H1 (cell line): ENCODE data around the gene CNGB1. TPM values are rescaled to one million over a fixed set of nuclear protein-coding genes. Genes with fewer than 3 reads are reported as not detected.

Experiments
- CTCF ChIA-PET: fragments of 300-600 bp; sonication (Branson Sonifier 250); formaldehyde crosslinking; loops from one replicate; lab custom pipeline; 2021; ENCODE audit not compliant: partially characterized antibody; lab: Charles Lee
- POLR2A ChIA-PET: fragments of 300-600 bp; sonication (Branson Sonifier 250); formaldehyde crosslinking; loops from one replicate; lab custom pipeline; 2021; ENCODE audit warnings: inconsistent platforms; ENCODE audit not compliant: partially characterized antibody; lab: Charles Lee
- DNase-seq, 2 experiments: peaks; one replicate each; pipeline versions ENCODE4 v3.0.0 to v3.0.0-alpha.2; 2010 to 2022; ENCODE audit warnings: low spot score in 2 of 2, low read depth in 1 of 2, mixed read lengths in 1 of 2
- FAIRE-seq: peaks from 2 replicates; lab custom pipeline; 2011; peaks lifted over from hg19 to GRCh38; lab: Jason Lieb, UNC
- H2AFZ ChIP-seq: 2 replicates; pipeline ENCODE4 v1.8.1; 2012; ENCODE audit warnings: low read length, inconsistent platforms
- H2AK5ac ChIP-seq: 2 replicates; pipeline ENCODE4 v1.6.1; 2013; ENCODE audit warnings: low read depth, low read length
- H2BK120ac ChIP-seq: replicated peaks from 2 replicates; pipeline ENCODE3; 2013; ENCODE audit warnings: low read depth, low read length, inconsistent platforms
- H2BK12ac ChIP-seq: 2 replicates; pipeline ENCODE4 v1.6.1; 2013; ENCODE audit warnings: low read depth, low read length
- H2BK15ac ChIP-seq: 2 replicates; pipeline ENCODE4 v1.6.1; 2013; ENCODE audit warnings: low read length
- H2BK20ac ChIP-seq: 2 replicates; pipeline ENCODE4 v1.6.1; 2013; ENCODE audit warnings: low read length
- H2BK5ac ChIP-seq: 2 replicates; pipeline ENCODE4 v1.6.1; 2013; ENCODE audit warnings: low read depth, low read length
- H3K14ac ChIP-seq: 2 replicates; pipeline ENCODE4 v1.6.1; 2013; ENCODE audit warnings: inconsistent platforms; ENCODE audit not compliant: insufficient read length
- H3K18ac ChIP-seq: 2 replicates; pipeline ENCODE4 v1.6.1; 2013; ENCODE audit warnings: low read length; ENCODE audit errors: extremely low read depth
- H3K23ac ChIP-seq: 2 replicates; pipeline ENCODE4 v1.6.1; 2013; ENCODE audit warnings: inconsistent platforms; ENCODE audit not compliant: insufficient read length
- H3K23me2 ChIP-seq: 2 replicates; pipeline ENCODE4 v1.6.1; 2013; ENCODE audit warnings: low read depth, low read length
- H3K27ac ChIP-seq: 2 replicates; pipeline ENCODE4 v1.6.1; 2011; ENCODE audit warnings: low read depth, low read length, inconsistent platforms
- H3K27me3 ChIP-seq, 4 experiments: replicated peaks in 1 of 4; 1 replicate in 1 of 4; 2 replicates in 3 of 4; pipeline versions ENCODE4 v1.6.1 to v1.8.1; 2011 to 2013; ENCODE audit warnings: low read length in 3 of 4, mild to moderate bottlenecking in 3 of 4, inconsistent platforms in 2 of 4, mixed read lengths in 2 of 4, moderate library complexity in 1 of 4; ENCODE audit not compliant: control insufficient read depth in 3 of 4, insufficient read depth in 3 of 4; ENCODE audit errors: extremely low read depth in 1 of 4
- H3K36me3 ChIP-seq, 4 experiments: 2 replicates each; pipeline versions ENCODE4 v1.6.1 to v1.8.1; 2011 to 2013; ENCODE audit warnings: mild to moderate bottlenecking in 4 of 4, low read length in 3 of 4, moderate library complexity in 2 of 4, control low read depth in 1 of 4, inconsistent platforms in 1 of 4; ENCODE audit not compliant: insufficient read depth in 4 of 4, control insufficient read depth in 2 of 4
- H3K4ac ChIP-seq: replicated peaks from 2 replicates; pipeline ENCODE3; 2013; ENCODE audit warnings: low read length, low read depth, mixed read lengths, inconsistent platforms; ENCODE audit not compliant: insufficient read length
- H3K4me1 ChIP-seq, 4 experiments: replicated peaks in 1 of 4; 1 replicate in 1 of 4; 2 replicates in 3 of 4; pipeline versions ENCODE4 v1.6.1 to v1.8.1; 2011 to 2013; ENCODE audit warnings: low read length in 3 of 4, inconsistent platforms in 2 of 4, mixed read lengths in 1 of 4; ENCODE audit not compliant: insufficient read depth in 4 of 4, control insufficient read depth in 3 of 4
- H3K4me2 ChIP-seq, 2 experiments: 2 replicates each; pipeline versions ENCODE4 v1.6.1 to v1.8.1; 2011 to 2013; ENCODE audit warnings: low read depth in 2 of 2, low read length in 2 of 2, control low read depth in 1 of 2, inconsistent platforms in 1 of 2, mild to moderate bottlenecking in 1 of 2; ENCODE audit not compliant: insufficient read depth in 1 of 2
- H3K4me3 ChIP-seq, 4 experiments: fragments of 200-600, 300-600 bp in 1 of 4; sonication (generic), shearing (Covaris generic), sonication (Bioruptor Twin) in 1 of 4; 2 replicates each; pipeline versions ENCODE4 v1.5.1 to v1.8.1; 2011 to 2016; ENCODE audit warnings: low read length in 4 of 4, low read depth in 3 of 4, control low read depth in 2 of 4, inconsistent platforms in 2 of 4, mild to moderate bottlenecking in 2 of 4, mixed read lengths in 1 of 4, moderate library complexity in 1 of 4; ENCODE audit not compliant: insufficient read depth in 2 of 4; ENCODE audit errors: extremely low read depth in 1 of 4
- H3K56ac ChIP-seq: replicated peaks from 2 replicates; pipeline ENCODE3; 2013; ENCODE audit warnings: low read depth, mild to moderate bottlenecking, mixed read lengths, low read length, inconsistent platforms; ENCODE audit not compliant: insufficient read length
- H3K79me1 ChIP-seq: 2 replicates; pipeline ENCODE4 v1.6.1; 2013; ENCODE audit warnings: low read depth, low read length, control low read depth
- H3K79me2 ChIP-seq, 2 experiments: 2 replicates each; pipeline versions ENCODE4 v1.6.1 to v1.8.1; 2012 to 2013; ENCODE audit warnings: low read length in 2 of 2, mild to moderate bottlenecking in 2 of 2, inconsistent platforms in 1 of 2; ENCODE audit not compliant: insufficient read depth in 2 of 2, control insufficient read depth in 1 of 2
- H3K9ac ChIP-seq, 4 experiments: replicated peaks in 1 of 4; 1 replicate in 1 of 4; 2 replicates in 3 of 4; pipeline versions ENCODE4 v1.6.1 to v1.8.1; 2011 to 2013; ENCODE audit warnings: low read depth in 3 of 4, low read length in 3 of 4, control low read depth in 2 of 4, mild to moderate bottlenecking in 2 of 4, moderate library complexity in 2 of 4, inconsistent platforms in 1 of 4; ENCODE audit errors: extremely low read depth in 1 of 4
- H3K9me3 ChIP-seq, 2 experiments: 2 replicates each; pipeline versions ENCODE4 v1.6.1 to v1.8.1; 2012 to 2013; ENCODE audit warnings: mild to moderate bottlenecking in 2 of 2, moderate library complexity in 2 of 2, control low read depth in 1 of 2, inconsistent platforms in 1 of 2, low read depth in 1 of 2, low read length in 1 of 2, mixed read lengths in 1 of 2; ENCODE audit not compliant: insufficient read depth in 2 of 2
- H4K20me1 ChIP-seq, 2 experiments: replicated peaks in 1 of 2; 2 replicates each; pipeline versions ENCODE3 to v1.8.1; 2011 to 2013; ENCODE audit warnings: inconsistent platforms in 2 of 2, low read length in 2 of 2, mild to moderate bottlenecking in 1 of 2; ENCODE audit not compliant: insufficient read depth in 2 of 2, control insufficient read depth in 1 of 2
- H4K5ac ChIP-seq: 2 replicates; pipeline ENCODE4 v1.6.1; 2013; ENCODE audit warnings: low read length, low read depth, mixed read lengths, inconsistent platforms; ENCODE audit not compliant: insufficient read length
- H4K8ac ChIP-seq: 2 replicates; pipeline ENCODE4 v1.8.0; 2013; ENCODE audit warnings: mild to moderate bottlenecking, moderate library complexity, low read length, inconsistent platforms; ENCODE audit not compliant: insufficient read depth; ENCODE audit errors: extremely low read depth
- H4K91ac ChIP-seq: replicated peaks from 2 replicates; pipeline ENCODE3; 2013; ENCODE audit warnings: low read length, mixed read lengths, inconsistent platforms; ENCODE audit not compliant: insufficient read length
- BCL11A ChIP-seq, 2 experiments: IDR thresholded peaks; one replicate each; pipeline ENCODE4 v1.6.1; 2011; ENCODE audit warnings: low read depth in 2 of 2, low read length in 2 of 2, mild to moderate bottlenecking in 2 of 2
- EP300 ChIP-seq, 2 experiments: IDR thresholded peaks; 1 replicate in 1 of 2; 2 replicates in 1 of 2; pipeline ENCODE4 v1.6.1; 2011 to 2012; ENCODE audit warnings: low read depth in 2 of 2, low read length in 2 of 2, mild to moderate bottlenecking in 2 of 2, borderline replicate concordance in 1 of 2, inconsistent platforms in 1 of 2, moderate library complexity in 1 of 2
- JUN ChIP-seq: IDR thresholded peaks from 2 replicates; pipeline ENCODE4 v1.6.1; 2011; ENCODE audit warnings: low read depth, mild to moderate bottlenecking, improper control_type of control experiment, low read length
- KDM1A ChIP-seq: fragments of 200-600, 300-600 bp; sonication (generic); IDR thresholded peaks from 2 replicates; pipeline ENCODE4 v1.7.1; 2016; ENCODE audit warnings: mild to moderate bottlenecking, low read length, borderline replicate concordance
- KDM4A ChIP-seq: IDR thresholded peaks from one replicate; pipeline ENCODE4 v1.7.1; 2012; ENCODE audit warnings: low read depth, mild to moderate bottlenecking, moderate library complexity, low read length, inconsistent platforms; ENCODE audit not compliant: severe bottlenecking
- KDM5A ChIP-seq: fragments of 200-600 bp; IDR thresholded peaks from 2 replicates; pipeline ENCODE4 v1.7.1; 2012; ENCODE audit warnings: mild to moderate bottlenecking, low read length, inconsistent platforms, mixed read lengths
- POLR2A ChIP-seq, 2 experiments: IDR thresholded peaks; 1 replicate in 1 of 2; 2 replicates in 1 of 2; pipeline ENCODE4 v1.6.1; 2011; ENCODE audit warnings: low read depth in 2 of 2, low read length in 2 of 2, mild to moderate bottlenecking in 2 of 2; ENCODE audit errors: control extremely low read depth in 1 of 2
- RFX5 ChIP-seq: IDR thresholded peaks from 2 replicates; pipeline ENCODE4 v1.6.1; 2011; ENCODE audit warnings: low read depth, low read length, improper control_type of control experiment, borderline replicate concordance
- SIRT6 ChIP-seq: IDR thresholded peaks from one replicate; pipeline ENCODE4 v1.7.1; 2012; ENCODE audit warnings: low read length, inconsistent platforms
- SIX5 ChIP-seq: IDR thresholded peaks from 2 replicates; pipeline ENCODE4 v1.6.1; 2011; ENCODE audit warnings: mild to moderate bottlenecking, low read depth, low read length
- WGBS, 2 experiments: shearing (Covaris generic) in 1 of 2; methylation state at CpG; one replicate each; pipeline versions ENCODE4 v1.1.6 to v1.1.7; 2013 to 2015; ENCODE audit warnings: low lambda C conversion rate in 2 of 2, mixed read lengths in 2 of 2, inconsistent platforms in 1 of 2, low coverage in 1 of 2, missing lambda C conversion rate in 1 of 2; ENCODE audit not compliant: insufficient replicate concordance in 2 of 2, insufficient coverage in 1 of 2, insufficient read length in 1 of 2; ENCODE audit errors: extremely low coverage in 1 of 2, missing lambda C conversion rate in 1 of 2; 5-methylcytosine and 5-hydroxymethylcytosine counted together
- polyA plus RNA-seq, 7 experiments: library from polyadenylated mRNA; depleted of rRNA in 3 of 7; stranded (reverse) in 5 of 7; unstranded in 2 of 7; fragments of >200 nt in 5 of 7; fragments of 200-250 nt in 2 of 7; gene quantifications; 1 replicate in 5 of 7; 2 replicates in 1 of 7; 4 replicates in 1 of 7; pipeline versions ENCODE4 v1.2.1 to v1.2.3, GENCODE V29; 2011 to 2013; ENCODE audit warnings: missing spikeins in 2 of 7, mixed read lengths in 2 of 7
- total RNA-seq: library from RNA; stranded (reverse); fragmentation: NEBNext Ultra II Directional; extraction: Animal tissue kit (Norgen Biotek cat#: 25700); gene quantifications from 2 replicates; pipeline ENCODE4 v1.2.1, GENCODE V29; 2021
- TF ChIP-seq, protein P1 (sequence below): IDR thresholded peaks from 2 replicates; pipeline ENCODE4 v1.6.1; 2011; ENCODE audit warnings: low read depth, mild to moderate bottlenecking, low read length; ENCODE audit not compliant: insufficient read depth

CNGB1 gene
- total and polyA plus RNA-seq, 2 of the 8 experiments (the other 6 are each of a cell fraction or from before 2014, with no cell fraction given), result not detected

DNA sequence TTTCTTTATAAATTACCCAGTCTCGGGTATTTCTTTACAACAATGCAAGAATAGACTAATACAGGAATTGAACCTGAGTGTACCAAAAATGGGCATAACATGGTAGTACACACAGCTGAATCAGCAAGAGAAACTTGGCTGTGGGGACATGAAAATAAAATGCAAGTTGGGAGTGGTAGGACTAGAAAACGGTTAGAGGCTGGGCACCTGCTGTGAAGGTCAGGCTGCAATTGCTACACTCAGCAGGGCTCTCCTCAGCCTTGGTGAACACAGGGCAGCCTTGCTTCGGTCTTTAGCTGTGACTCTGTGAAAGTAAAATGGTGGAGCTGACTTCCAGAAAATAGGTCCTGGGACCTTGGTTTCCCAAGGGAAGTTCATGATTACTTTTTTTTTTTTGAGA lies 45.6 kb downstream of the CNGB1 start:
- TF ChIP-seq JUN, result no peak
- no peak for TF ChIP-seq RFX5
- TF ChIP-seq, protein P1, sequence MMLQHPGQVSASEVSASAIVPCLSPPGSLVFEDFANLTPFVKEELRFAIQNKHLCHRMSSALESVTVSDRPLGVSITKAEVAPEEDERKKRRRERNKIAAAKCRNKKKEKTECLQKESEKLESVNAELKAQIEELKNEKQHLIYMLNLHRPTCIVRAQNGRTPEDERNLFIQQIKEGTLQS, result no peak
- TF ChIP-seq BCL11A (IDR thresholded peaks at IDR 0.05; ENCODE audit: low read depth in 2 of 2, low read length in 2 of 2), result no peak
- no peak for TF ChIP-seq EP300 (IDR thresholded peaks at IDR 0.05; ENCODE audit: borderline replicate concordance in 1 of 2, low read depth in 2 of 2, low read length in 2 of 2)
- TF ChIP-seq SIRT6, result no peak
- no peak for TF ChIP-seq KDM1A
- TF ChIP-seq POLR2A (IDR thresholded peaks at IDR 0.05; ENCODE audit: control extremely low read depth in 1 of 2, low read depth in 2 of 2, low read length in 2 of 2), result no peak
- no peak for TF ChIP-seq KDM5A
- no peak for TF ChIP-seq KDM4A
- no peak for TF ChIP-seq SIX5
- Histone ChIP-seq H3K27ac (no peak overlapping the region), H4K91ac (no peak overlapping the region), H4K8ac (no peak overlapping the region), H3K9me3 (no peaks in the 10 kb centered on the region), H2AK5ac (no peak overlapping the region), H2BK15ac (no peak overlapping the region), H3K79me1 (no peaks in the 10 kb centered on the region), H3K4me1 (peaks cover 0 to 2% (median 0%) of the 10 kb centered on the region in 4 experiments; a peak in 1 of 7 replicates), H3K18ac (no peak overlapping the region), H2BK20ac (no peak overlapping the region), H3K4ac (no peak overlapping the region), H2BK12ac (no peak overlapping the region), H3K36me3 (no peaks in the 10 kb centered on the region), H2BK5ac (no peak overlapping the region), H3K4me2 (no peak overlapping the region), H2AFZ (no peak overlapping the region), H4K20me1 (no peaks in the 10 kb centered on the region), H3K14ac (no peak overlapping the region), H4K5ac (no peak overlapping the region), H3K56ac (no peak overlapping the region), H3K27me3 (no peaks in the 10 kb centered on the region; a peak in 1 of 7 replicates), H3K23ac (no peak overlapping the region), H3K79me2 (no peaks in the 10 kb centered on the region), H3K9ac (no peak overlapping the region; a peak in 1 of 7 replicates), H3K23me2 (no peaks in the 10 kb centered on the region), H3K4me3 (no peak overlapping the region), H2BK120ac (no peak overlapping the region)
- no peak for DNase-seq
- POLR2A ChIA-PET, result interaction anchor here (0.6 kb wide), 1 partner anchor 373 kb away, joined by 3 read pairs; no protein-coding TSS in a partner anchor
- CTCF ChIA-PET, result interaction anchor here (0.6 to 3.5 kb wide), 13 partner anchors 10 to 392 kb away, joined by 3 to 20 read pairs (median 3); no protein-coding TSS in a partner anchor
- no peak for FAIRE-seq
- WGBS, 2 experiments, result 67% methylated on average over 3 of the region's 3 CpGs; no CpG with 5 or more reads in 1 of the 2 experiments
